Measurements from ENCODE around the gene CDON.

DNA sequence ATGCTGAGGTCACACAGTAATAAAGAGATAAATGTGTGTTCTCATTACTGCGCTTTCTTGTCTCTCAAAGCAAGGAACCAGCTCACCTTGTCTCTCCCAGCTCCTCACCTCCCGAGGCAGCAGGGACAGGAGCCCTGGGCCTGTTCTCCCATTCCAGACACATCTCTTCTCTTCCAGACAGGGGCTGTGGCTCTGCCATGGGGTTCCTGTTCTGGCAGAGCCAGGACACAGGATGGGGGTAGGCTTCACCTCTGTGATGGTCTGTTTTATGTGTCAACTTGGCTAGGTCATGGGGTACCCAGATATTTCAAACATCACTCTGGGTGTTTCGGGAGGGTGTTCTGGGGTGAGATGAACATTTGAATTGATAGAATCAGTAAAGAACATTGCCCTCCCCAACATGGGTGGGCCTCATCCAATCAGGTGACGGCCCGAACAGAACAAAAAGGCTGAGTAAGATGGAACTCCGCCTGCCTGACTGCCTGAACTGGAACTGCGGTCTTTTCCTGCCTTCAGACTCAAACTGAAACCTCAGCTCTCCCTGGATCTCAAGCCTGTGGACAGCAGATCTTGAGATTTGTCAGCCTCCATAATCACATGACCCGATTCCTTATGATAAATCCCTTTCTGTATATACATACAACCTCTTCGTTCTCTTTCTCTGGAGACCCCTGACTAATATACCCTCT is 118.9 kb downstream of the CDON start:
- TF ChIP-seq, protein P1, sequence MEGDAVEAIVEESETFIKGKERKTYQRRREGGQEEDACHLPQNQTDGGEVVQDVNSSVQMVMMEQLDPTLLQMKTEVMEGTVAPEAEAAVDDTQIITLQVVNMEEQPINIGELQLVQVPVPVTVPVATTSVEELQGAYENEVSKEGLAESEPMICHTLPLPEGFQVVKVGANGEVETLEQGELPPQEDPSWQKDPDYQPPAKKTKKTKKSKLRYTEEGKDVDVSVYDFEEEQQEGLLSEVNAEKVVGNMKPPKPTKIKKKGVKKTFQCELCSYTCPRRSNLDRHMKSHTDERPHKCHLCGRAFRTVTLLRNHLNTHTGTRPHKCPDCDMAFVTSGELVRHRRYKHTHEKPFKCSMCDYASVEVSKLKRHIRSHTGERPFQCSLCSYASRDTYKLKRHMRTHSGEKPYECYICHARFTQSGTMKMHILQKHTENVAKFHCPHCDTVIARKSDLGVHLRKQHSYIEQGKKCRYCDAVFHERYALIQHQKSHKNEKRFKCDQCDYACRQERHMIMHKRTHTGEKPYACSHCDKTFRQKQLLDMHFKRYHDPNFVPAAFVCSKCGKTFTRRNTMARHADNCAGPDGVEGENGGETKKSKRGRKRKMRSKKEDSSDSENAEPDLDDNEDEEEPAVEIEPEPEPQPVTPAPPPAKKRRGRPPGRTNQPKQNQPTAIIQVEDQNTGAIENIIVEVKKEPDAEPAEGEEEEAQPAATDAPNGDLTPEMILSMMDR (conservative IDR thresholded peaks at IDR 0.05; ENCODE audit: low read length), result no peak
- no peak for TF ChIP-seq EZH2phosphoT487 (IDR thresholded peaks at IDR 0.05; ENCODE audit: borderline replicate concordance)
